ENCODE data around the gene FZD7.

FZD7 gene

GRCh38 chr2:202009581-202009980 lies 24.1 kb upstream of the FZD7 start:
- no peak for DNase-seq (ENCODE audit: low read depth in 1 of 2, low spot score in 1 of 2)

GRCh38 chr2:202014318-202014717 lies 19.3 kb upstream of the FZD7 start:
- no peak for DNase-seq (ENCODE audit: low read depth in 1 of 2, low spot score in 1 of 2)

- DNase-seq (ENCODE audit: low read depth in 1 of 2, low spot score in 1 of 2) = no peak
These were observed 18.9 kb upstream of the FZD7 start for GRCh38 chr2:202014759-202015211.

DNA sequence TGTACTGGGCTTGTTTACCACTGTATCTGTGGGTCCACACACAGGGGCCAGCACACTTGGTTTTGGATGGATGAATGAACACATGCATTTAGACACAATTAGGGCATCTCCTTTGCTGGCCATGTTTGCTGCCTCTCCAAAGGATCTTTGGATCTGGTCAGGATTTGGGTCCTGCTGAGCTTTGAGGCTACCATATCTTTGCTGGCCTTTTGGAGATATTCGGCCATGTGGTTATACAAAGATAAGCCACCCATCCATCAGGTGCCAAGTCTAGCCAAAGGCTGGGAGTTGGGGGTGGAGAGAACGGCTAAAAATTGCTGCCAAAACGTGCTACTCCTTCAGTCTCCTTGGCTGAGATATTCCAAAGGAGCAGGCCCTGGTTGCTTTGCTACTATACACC lies 18.2 kb upstream of the FZD7 start:
- DNase-seq (ENCODE audit: low read depth in 1 of 2, low spot score in 1 of 2) = no peak

- no peak for DNase-seq (ENCODE audit: low read depth in 1 of 2, low spot score in 1 of 2)
These were observed 17.0 kb upstream of the FZD7 start for GRCh38 chr2:202016579-202017227.

- no peak for DNase-seq (ENCODE audit: low read depth in 1 of 2, low spot score in 1 of 2)
These were observed 15.7 kb upstream of the FZD7 start for GRCh38 chr2:202017940-202018339.

DNA sequence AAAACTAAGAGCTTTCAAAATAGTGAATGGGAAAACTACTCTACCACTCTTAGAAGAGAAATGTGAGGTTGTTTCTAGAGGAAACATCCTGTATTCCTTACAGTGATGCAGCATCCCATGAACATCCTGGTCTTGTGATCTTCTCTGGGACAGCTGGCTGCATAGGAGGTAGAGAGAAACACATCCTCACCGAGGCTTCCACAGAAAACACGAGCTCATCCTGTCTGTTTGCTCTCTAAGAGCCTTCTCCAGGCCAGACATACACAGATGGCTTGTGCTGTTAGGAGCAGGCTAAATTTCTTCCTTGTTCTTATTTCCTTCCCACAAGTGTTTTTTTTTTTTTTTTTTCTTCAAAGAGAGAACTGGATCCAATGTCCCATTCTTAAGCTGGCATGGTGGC lies 14.7 kb upstream of the FZD7 start:
- DNase-seq (ENCODE audit: low read depth in 1 of 2, low spot score in 1 of 2) = no peak

GRCh38 chr2:202019689-202020450 lies 13.8 kb upstream of the FZD7 start:
- no peak for DNase-seq (ENCODE audit: low read depth in 1 of 2, low spot score in 1 of 2)

DNA sequence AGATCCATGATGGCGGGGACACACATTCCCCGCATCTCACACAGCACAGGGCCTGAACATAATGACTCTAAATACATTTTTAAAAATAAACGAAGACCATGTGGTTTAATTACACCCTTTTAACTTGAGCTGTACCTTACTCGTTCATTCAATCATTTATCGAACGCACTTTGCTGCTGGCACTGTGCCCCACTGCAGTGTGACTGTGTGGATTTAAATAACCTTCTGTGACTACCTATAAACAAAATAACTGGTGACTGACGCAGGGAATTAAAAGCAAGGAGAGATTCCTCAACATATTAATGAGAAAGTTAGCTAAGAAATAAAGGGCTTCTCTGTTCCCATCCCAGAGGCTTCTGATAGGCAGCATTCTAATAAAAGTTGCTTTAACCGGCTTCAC lies 10.9 kb upstream of the FZD7 start:
- DNase-seq (ENCODE audit: low read depth in 1 of 2, low spot score in 1 of 2) = no peak

GRCh38 chr2:202023198-202023903 lies 10.3 kb upstream of the FZD7 start:
- no peak for DNase-seq (ENCODE audit: low read depth in 1 of 2, low spot score in 1 of 2)

- DNase-seq (ENCODE audit: low read depth in 1 of 2, low spot score in 1 of 2) = no peak
These were observed 9.8 kb upstream of the FZD7 start for GRCh38 chr2:202023904-202024266.

- no peak for DNase-seq (ENCODE audit: low read depth in 1 of 2, low spot score in 1 of 2)
These were observed 8.8 kb upstream of the FZD7 start for GRCh38 chr2:202024871-202025270.

DNA sequence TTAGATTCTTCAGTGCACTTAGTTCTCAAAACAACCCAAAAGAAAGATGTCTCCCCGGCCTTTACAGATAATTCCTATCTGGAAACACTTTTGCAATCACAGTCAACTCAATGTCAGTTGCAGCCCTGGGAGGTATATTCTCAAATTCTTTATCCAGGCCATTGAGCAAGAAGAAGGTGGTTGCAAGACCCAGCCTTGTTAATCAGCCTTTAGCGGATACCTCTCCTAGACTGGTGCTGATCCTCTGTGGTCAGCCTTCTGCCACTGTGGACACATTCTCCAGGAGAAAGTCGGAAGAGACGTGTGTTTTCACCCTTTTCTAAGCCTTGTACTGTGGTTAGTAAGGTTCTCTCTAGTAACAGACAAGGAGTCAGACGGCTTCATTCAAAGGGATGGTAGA lies 7.8 kb upstream of the FZD7 start:
- no peak for DNase-seq (ENCODE audit: low read depth in 1 of 2, low spot score in 1 of 2)

- DNase-seq (ENCODE audit: low read depth in 1 of 2, low spot score in 1 of 2) = no peak
These were observed 7.1 kb upstream of the FZD7 start for GRCh38 chr2:202026507-202026906.

GRCh38 chr2:202030691-202031090 lies 3.0 kb upstream of the FZD7 start:
- DNase-seq (ENCODE audit: low read depth in 1 of 2, low spot score in 1 of 2) = no peak

DNA sequence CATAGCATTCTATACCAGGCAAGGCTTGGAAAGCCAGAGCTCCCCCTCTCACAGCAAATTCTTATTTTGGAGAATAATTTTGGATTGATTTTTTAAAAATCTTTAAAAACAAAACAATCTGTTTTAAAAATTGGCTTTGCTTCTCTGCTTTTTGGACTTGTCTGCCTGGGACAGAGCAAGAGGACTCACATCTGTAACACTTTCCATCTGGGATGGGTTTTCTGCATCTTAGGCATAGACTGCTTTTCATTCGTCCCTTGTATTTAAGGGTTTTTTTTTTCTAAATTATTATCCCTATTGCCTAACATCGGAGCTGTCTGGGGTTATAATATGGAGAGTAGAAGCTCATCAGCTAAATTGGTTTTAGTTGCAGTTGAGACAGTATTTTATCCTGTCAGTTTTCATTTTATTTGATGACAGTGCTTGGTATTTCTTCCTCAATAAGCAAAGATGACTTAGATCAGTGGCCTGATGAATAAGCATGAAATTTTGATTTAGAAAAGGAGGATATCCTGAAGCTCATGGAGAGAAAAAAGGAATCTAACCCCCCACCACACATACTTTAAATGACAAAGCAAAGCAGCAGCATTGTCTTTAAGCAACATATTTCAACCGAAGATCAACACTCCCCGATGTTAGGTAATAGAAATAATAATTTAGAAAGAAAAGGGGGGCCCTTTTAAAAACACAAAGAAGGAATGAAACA lies 2.3 kb upstream of the FZD7 start:
- no peak for DNase-seq (ENCODE audit: low read depth in 1 of 2, low spot score in 1 of 2)

- DNase-seq (ENCODE audit: low read depth in 1 of 2, low spot score in 1 of 2) = peak in 1 of 2 donors; percentile 5
These were observed 774 bp upstream of the FZD7 start for GRCh38 chr2:202032846-202033316.

GRCh38 chr2:202034249-202035088 lies 814 bp downstream of the FZD7 start:
- DNase-seq (ENCODE audit: low read depth in 1 of 2, low spot score in 1 of 2) = peak in 1 of 2 donors; percentile 14

- peak in 1 of 2 donors; percentile 12 for DNase-seq (ENCODE audit: low read depth in 1 of 2, low spot score in 1 of 2)
These were observed 1.7 kb downstream of the FZD7 start for GRCh38 chr2:202035089-202035940.

DNA sequence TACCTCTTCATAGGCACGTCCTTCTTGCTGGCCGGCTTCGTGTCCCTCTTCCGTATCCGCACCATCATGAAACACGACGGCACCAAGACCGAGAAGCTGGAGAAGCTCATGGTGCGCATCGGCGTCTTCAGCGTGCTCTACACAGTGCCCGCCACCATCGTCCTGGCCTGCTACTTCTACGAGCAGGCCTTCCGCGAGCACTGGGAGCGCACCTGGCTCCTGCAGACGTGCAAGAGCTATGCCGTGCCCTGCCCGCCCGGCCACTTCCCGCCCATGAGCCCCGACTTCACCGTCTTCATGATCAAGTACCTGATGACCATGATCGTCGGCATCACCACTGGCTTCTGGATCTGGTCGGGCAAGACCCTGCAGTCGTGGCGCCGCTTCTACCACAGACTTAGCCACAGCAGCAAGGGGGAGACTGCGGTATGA lies 2.3 kb downstream of the FZD7 start:
- DNase-seq (ENCODE audit: low read depth in 1 of 2, low spot score in 1 of 2) = no peak
